ENCODE measurements around the gene SNAP23.
"Not testable (repeated sequence)": the region's sequence is repeated elsewhere in the genome, so short reads cannot be mapped to it uniquely, and the experiment has no call there.

The SNAP23 gene

GRCh38 chr15:42510258-42511006 is 15.0 kb downstream of the SNAP23 start:
- no peak for DNase-seq
- Mint-ChIP-seq H3K36me3 (ENCODE audit: low read depth) (peaks cover 14% of the 10 kb centered on the region), H3K4me1 (peaks cover 2% of the 10 kb centered on the region), H3K4me3 (no peak overlapping the region), H3K27me3 (no peaks in the 10 kb centered on the region), H3K27ac (no peak overlapping the region), H3K9me3 (no peaks in the 10 kb centered on the region)
- ATAC-seq, result no peak

DNA sequence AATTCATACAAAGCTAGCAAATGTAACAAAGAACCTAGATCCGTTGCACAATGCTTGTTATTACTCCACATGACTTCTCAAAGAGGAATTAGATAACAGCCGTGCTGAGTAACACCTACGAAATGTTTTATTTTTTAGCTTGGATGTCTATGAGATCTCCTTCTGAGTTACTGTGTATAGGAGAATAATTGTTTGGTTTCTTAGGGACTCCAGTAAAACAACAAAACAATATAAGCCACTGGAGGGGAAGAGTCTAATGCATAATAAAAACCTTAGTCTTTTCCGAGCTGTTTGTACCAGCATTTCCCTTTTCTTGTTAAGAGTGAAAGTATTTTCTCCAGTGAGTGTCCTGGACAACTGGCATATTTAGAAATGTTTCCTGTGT is 15.6 kb downstream of the SNAP23 start:
- no peak for ATAC-seq
- H3K27me3 Mint-ChIP-seq, result no peaks in the 10 kb centered on the region
- no peak for DNase-seq
- H3K9me3 Mint-ChIP-seq, result no peaks in the 10 kb centered on the region
- no peak overlapping the region for H3K27ac Mint-ChIP-seq
- peaks cover 2% of the 10 kb centered on the region for H3K4me1 Mint-ChIP-seq
- no peak overlapping the region for H3K4me3 Mint-ChIP-seq
- peaks cover 19% of the 10 kb centered on the region for H3K36me3 Mint-ChIP-seq (ENCODE audit: low read depth)

DNA sequence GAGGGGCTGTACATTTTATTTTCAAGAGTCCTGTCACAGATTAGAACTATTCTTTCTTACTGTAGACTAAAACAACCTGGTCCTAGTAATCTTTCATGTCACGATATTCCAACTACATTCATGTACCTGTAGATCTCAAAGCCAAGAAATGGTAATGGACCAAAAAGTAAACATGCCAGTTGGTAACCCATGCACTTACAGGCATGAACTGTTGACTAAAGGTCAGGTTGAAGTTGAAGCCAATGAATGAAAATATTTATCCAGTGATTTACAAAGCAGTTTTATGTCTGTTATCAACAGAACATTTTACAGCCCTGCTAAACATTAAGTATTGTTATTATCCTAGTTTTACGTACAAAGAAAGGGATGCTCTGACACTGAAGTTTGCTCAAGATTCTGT is 27.9 kb downstream of the SNAP23 start:
- no peak overlapping the region for H3K4me3 Mint-ChIP-seq
- H3K27me3 Mint-ChIP-seq, result no peaks in the 10 kb centered on the region
- H3K27ac Mint-ChIP-seq, result no peak overlapping the region
- DNase-seq (no peak), ATAC-seq (no peak)
- H3K36me3 Mint-ChIP-seq (ENCODE audit: low read depth), result peaks cover 9% of the 10 kb centered on the region
- H3K9me3 Mint-ChIP-seq, result no peaks in the 10 kb centered on the region
- no peaks in the 10 kb centered on the region for H3K4me1 Mint-ChIP-seq

DNA sequence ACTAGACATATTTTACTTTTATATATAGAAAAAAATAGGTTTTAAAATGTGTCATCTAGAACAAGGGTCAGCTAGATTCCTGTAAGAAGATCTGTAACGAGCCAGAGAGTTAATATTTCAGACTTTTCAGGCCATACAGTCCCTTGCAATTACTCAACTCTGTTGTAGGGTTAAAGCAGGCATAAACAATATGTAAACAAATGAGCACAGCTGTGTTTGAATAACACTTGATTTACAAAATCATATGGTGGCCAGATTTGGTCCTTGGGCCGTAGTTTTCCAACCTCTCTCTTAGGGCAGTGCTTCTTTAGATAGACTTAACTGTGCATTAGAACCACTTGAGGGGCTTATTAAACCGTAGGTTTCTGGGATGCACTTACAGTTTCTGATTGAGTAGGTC is 33.5 kb downstream of the SNAP23 start:
- no peak overlapping the region for H3K27ac Mint-ChIP-seq
- H3K4me3 Mint-ChIP-seq, result no peak overlapping the region
- H3K36me3 Mint-ChIP-seq (ENCODE audit: low read depth), result peaks cover 13% of the 10 kb centered on the region
- DNase-seq (no peak), ATAC-seq (no peak)
- no peaks in the 10 kb centered on the region for H3K9me3 Mint-ChIP-seq
- no peaks in the 10 kb centered on the region for H3K27me3 Mint-ChIP-seq
- no peaks in the 10 kb centered on the region for H3K4me1 Mint-ChIP-seq

DNA sequence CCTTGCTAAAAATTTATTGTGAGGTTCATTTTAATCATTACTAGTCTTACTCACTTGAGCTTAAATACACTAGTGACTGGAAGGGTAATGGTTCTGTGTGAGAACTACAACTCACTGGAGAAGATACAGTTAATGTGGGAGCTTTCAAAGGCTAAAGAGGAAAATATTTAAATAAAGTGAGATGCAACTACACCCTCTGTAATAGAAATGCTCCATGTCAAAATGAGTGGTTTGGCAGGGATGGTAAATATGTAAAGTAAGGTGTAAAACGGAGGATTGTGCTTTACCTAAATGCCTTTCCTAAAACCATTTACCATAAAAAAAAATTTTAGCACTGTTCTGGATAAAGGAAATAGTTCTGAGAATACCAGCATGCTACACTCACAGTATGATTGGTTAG is 37.8 kb downstream of the SNAP23 start:
- Mint-ChIP-seq H3K27ac (no peak overlapping the region), H3K4me1 (no peaks in the 10 kb centered on the region), H3K36me3 (ENCODE audit: low read depth) (peaks cover 13% of the 10 kb centered on the region), H3K27me3 (no peaks in the 10 kb centered on the region), H3K9me3 (no peaks in the 10 kb centered on the region), H3K4me3 (no peak overlapping the region)
- DNase-seq (no peak), ATAC-seq (no peak)

DNA sequence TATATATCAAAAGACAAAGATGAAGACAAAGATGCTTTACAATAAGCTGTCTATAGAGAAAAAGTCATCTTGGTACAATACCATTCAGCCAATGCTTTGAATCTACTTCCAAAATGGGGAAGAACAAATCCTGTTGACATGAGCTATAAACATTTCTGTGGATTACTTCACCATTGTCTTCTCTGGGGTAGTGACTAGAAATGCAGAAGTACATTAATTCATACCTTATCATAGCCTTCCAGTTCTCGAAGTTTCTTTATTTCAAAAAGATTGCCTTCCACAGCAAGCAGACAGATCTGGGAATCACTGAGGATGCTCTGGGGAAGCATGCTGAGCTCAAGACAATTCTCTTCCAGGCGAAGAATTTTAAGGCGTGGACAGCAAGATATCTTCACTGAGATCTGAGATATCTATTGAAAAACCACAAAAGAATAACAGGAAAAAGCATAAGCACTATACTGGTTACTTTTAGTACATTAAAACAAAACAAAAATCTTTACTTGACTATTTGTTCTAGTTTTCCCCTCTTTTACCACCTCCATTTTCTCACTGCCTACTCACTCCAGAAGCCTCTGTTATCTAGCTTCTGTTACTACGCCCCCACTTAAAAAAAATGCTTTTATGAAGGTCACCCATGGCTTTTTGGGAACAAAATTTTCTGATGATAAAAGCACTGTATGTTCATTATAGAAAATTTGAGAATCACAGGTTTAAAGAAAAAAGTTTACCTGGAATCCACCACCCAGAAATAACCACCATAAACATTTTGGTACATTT is 49.6 kb downstream of the SNAP23 start:
- no peak for DNase-seq
- Mint-ChIP-seq H3K9me3 (no peaks in the 10 kb centered on the region), H3K4me1 (peaks cover 40% of the 10 kb centered on the region), H3K4me3 (no peak overlapping the region), H3K36me3 (ENCODE audit: low read depth) (peaks cover 24% of the 10 kb centered on the region), H3K27ac (no peak overlapping the region), H3K27me3 (no peaks in the 10 kb centered on the region)
- ATAC-seq, result no peak

DNA sequence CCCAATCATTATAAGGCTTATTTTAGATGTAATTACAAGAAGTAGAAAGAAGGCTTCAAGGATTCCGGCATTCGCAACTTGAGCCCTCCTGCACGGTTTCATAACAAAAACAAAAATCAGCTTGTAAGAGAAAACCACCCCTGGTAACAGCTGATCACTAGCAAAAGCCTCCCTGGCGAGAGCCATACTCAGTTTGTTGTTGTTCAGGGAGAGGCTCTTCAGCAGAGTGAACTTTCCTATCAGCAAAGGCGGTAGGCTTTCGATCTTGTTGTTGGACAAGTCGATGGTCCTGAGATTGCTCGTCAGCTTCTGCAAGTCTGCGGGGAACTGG is 52.4 kb downstream of the SNAP23 start:
- ATAC-seq, result no peak
- H3K9me3 Mint-ChIP-seq, result no peaks in the 10 kb centered on the region
- H3K36me3 Mint-ChIP-seq (ENCODE audit: low read depth), result peaks cover 22% of the 10 kb centered on the region
- H3K27me3 Mint-ChIP-seq, result no peaks in the 10 kb centered on the region
- peak overlapping the region; percentile 99 for H3K4me3 Mint-ChIP-seq
- peak overlapping the region; percentile 97 for H3K27ac Mint-ChIP-seq
- H3K4me1 Mint-ChIP-seq, result peaks cover 50% of the 10 kb centered on the region
- no peak for DNase-seq

GRCh38 chr15:42548249-42549031 is 53.0 kb downstream of the SNAP23 start, which contains the start of the genes HAUS2 and LRRC57:
HAUS2 (plus strand) TSS chr15:42548838; CDS start chr15:42548873, 35 bp downstream.
LRRC57 (minus strand) TSS chr15:42548793; CDS start chr15:42548434, 359 bp downstream.
- Mint-ChIP-seq H3K4me3 (peak within 1 kb of the TSS; percentile 99), H3K27me3 (no peaks in the 10 kb centered on the region), H3K36me3 (ENCODE audit: low read depth) (peaks cover 22% of the 10 kb centered on the region), H3K27ac (peak within 1 kb of the TSS; percentile 97), H3K4me1 (peaks cover 52% of the 10 kb centered on the region), H3K9me3 (no peaks in the 10 kb centered on the region)
- ATAC-seq (peak; percentile 92), DNase-seq (peak; percentile 94)

- H3K27me3 Mint-ChIP-seq, result no peaks in the 10 kb centered on the region
- peaks cover 54% of the 10 kb centered on the region for H3K4me1 Mint-ChIP-seq
- DNase-seq (peak; percentile 16), ATAC-seq (peak; percentile 49)
- H3K9me3 Mint-ChIP-seq, result no peaks in the 10 kb centered on the region
- peak overlapping the region; percentile 97 for H3K27ac Mint-ChIP-seq
- H3K4me3 Mint-ChIP-seq, result peak overlapping the region; percentile 99
- peaks cover 19% of the 10 kb centered on the region for H3K36me3 Mint-ChIP-seq (ENCODE audit: low read depth)
These were observed 53.6 kb downstream of the SNAP23 start for GRCh38 chr15:42549032-42549491.

GRCh38 chr15:42549741-42550392 is 54.4 kb downstream of the SNAP23 start:
- H3K27me3 Mint-ChIP-seq, result no peaks in the 10 kb centered on the region
- ATAC-seq (no peak), DNase-seq (no peak)
- H3K36me3 Mint-ChIP-seq (ENCODE audit: low read depth), result peaks cover 19% of the 10 kb centered on the region
- peak overlapping the region; percentile 63 for H3K27ac Mint-ChIP-seq
- H3K4me3 Mint-ChIP-seq, result peak overlapping the region; percentile 99
- H3K9me3 Mint-ChIP-seq, result no peaks in the 10 kb centered on the region
- peaks cover 55% of the 10 kb centered on the region for H3K4me1 Mint-ChIP-seq

GRCh38 chr15:42553554-42553953 is 58.1 kb downstream of the SNAP23 start:
- H3K27ac Mint-ChIP-seq, result no peak overlapping the region
- DNase-seq, result no peak
- H3K9me3 Mint-ChIP-seq, result no peaks in the 10 kb centered on the region
- H3K4me3 Mint-ChIP-seq, result no peak overlapping the region
- H3K4me1 Mint-ChIP-seq, result peaks cover 25% of the 10 kb centered on the region
- peaks cover 26% of the 10 kb centered on the region for H3K36me3 Mint-ChIP-seq (ENCODE audit: low read depth)
- H3K27me3 Mint-ChIP-seq, result no peaks in the 10 kb centered on the region
- ATAC-seq, result no peak

GRCh38 chr15:42556550-42557207 is 61.2 kb downstream of the SNAP23 start:
- not testable (repeated sequence) for DNase-seq, H3K4me1 Mint-ChIP-seq, H3K27me3 Mint-ChIP-seq, ATAC-seq, H3K9me3 Mint-ChIP-seq, H3K27ac Mint-ChIP-seq, H3K4me3 Mint-ChIP-seq
- H3K36me3 Mint-ChIP-seq (ENCODE audit: low read depth), result peaks cover 38% of the 10 kb centered on the region

DNA sequence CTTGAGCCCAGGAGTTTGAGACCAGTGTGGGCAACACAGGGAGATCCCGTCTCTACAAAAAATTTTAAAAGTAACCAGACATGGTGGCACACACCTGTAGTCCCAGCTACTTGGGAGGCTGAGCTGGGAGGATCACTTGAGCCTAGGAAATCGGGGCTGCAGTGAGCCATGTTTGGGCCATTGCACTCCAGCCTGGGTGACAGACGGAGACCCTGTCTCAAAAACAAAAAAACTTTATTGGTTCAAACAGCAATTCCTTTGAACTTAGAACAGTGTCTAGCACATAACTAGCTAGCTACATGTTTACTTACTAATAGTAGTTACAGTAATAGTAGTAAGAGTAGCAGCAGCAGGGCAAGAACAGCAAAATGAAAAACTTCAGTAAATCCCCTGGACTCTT is 63.3 kb downstream of the SNAP23 start:
- peaks cover 43% of the 10 kb centered on the region for H3K36me3 Mint-ChIP-seq (ENCODE audit: low read depth)
- peaks cover 2% of the 10 kb centered on the region for H3K4me1 Mint-ChIP-seq
- no peaks in the 10 kb centered on the region for H3K27me3 Mint-ChIP-seq
- H3K4me3 Mint-ChIP-seq, result no peak overlapping the region
- no peak overlapping the region for H3K27ac Mint-ChIP-seq
- ATAC-seq (no peak), DNase-seq (no peak)
- no peaks in the 10 kb centered on the region for H3K9me3 Mint-ChIP-seq
